ENCODE results near the gene CLIC6.
"Not testable (repeated sequence)": the region's sequence is repeated elsewhere in the genome, so short reads cannot be mapped to it uniquely, and the experiment has no call there.

Gene CLIC6

DNA sequence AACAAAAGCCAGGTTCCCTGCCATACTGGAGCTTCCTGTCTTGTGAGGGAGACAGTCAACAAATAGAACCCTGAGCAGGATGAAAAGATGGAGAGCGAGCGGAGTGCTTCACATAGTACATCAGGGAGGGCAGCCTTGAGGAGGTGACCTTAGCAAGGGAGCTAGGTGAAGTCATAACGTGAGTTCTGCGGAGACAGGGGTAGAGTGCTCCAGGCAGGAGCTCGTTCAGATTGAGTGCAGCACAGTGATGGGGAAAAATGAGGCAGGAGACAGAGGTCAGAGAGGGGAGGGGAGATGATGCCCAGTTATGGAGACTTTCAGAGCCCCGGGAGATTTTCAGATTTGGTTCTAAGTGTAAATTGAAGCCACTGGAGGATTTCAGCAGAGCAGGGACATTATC lies 15.3 kb upstream of the CLIC6 start:
- no peak for DNase-seq

DNA sequence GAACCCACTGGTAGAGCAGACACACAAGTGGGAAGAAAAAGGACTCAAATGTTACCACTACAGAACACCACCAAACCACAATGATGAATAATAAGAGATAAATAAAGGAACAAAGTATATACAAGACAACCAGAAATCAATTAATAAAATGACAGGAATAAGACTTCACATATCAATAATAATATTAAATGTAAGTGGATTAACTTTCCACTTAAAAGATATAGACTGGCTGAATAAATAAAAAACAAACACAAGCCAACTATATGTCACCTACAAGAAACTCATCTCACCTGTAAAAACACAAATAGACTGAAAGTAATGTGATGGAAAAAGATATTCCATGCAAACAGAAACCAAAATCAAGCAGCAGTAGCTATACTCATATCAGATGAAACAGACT lies 6.9 kb upstream of the CLIC6 start:
- no peak for DNase-seq

- no peak for DNase-seq
Measured at GRCh38 chr21:34667761-34668160, 1.0 kb upstream of the CLIC6 start.

DNA sequence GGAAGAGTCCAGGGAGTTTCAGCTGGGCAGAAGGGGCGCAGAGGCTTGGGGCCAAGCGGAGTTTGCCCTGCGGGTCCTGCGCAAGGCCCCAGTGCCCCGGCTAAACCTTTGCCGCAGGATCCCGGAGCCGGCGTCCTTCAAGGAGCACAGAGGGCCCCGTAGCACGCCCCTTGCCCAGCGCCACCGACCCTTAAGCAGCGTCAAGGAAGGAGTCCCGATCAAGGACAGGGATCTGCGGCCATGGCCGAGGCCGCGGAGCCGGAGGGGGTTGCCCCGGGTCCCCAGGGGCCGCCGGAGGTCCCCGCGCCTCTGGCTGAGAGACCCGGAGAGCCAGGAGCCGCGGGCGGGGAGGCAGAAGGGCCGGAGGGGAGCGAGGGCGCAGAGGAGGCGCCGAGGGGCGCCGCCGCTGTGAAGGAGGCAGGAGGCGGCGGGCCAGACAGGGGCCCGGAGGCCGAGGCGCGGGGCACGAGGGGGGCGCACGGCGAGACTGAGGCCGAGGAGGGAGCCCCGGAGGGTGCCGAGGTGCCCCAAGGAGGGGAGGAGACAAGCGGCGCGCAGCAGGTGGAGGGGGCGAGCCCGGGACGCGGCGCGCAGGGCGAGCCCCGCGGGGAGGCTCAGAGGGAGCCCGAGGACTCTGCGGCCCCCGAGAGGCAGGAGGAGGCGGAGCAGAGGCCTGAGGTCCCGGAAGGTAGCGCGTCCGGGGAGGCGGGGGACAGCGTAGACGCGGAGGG lies 520 bp downstream of the CLIC6 start:
- no peak for DNase-seq

DNA sequence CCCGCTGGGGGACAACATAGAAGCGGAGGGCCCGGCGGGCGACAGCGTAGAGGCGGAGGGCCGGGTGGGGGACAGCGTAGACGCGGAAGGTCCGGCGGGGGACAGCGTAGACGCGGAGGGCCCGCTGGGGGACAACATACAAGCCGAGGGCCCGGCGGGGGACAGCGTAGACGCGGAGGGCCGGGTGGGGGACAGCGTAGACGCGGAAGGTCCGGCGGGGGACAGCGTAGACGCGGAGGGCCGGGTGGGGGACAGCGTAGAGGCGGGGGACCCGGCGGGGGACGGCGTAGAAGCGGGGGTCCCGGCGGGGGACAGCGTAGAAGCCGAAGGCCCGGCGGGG lies 1.1 kb downstream of the CLIC6 start:
- DNase-seq: not testable (repeated sequence)

- no peak for DNase-seq
Measured at GRCh38 chr21:34670220-34670961, 1.6 kb downstream of the CLIC6 start.

- no peak for DNase-seq
Measured at GRCh38 chr21:34670962-34671348, 2.2 kb downstream of the CLIC6 start.

GRCh38 chr21:34671462-34671861 lies 2.7 kb downstream of the CLIC6 start:
- DNase-seq: no peak

- no peak for DNase-seq
Measured at GRCh38 chr21:34671891-34672290, 3.1 kb downstream of the CLIC6 start.

DNA sequence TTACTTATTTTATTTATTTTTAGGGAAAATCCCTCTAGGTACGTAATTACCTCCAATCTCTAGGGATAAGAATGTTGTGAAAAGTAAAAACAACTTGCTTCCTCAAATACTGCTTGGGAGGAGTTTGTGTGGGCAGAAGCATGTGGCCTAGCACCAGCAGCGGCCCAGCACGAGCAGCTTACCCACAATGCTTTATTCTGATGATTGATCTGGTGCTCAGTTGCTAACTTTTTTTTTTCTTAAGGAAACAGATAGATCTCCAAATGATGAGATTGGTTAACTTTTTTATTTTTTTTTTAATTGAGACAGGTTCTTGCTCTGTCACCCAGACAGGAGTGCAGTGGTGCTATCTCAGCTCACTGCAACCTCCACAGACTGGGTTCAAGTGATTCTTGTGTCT lies 4.2 kb downstream of the CLIC6 start:
- no peak for DNase-seq

DNA sequence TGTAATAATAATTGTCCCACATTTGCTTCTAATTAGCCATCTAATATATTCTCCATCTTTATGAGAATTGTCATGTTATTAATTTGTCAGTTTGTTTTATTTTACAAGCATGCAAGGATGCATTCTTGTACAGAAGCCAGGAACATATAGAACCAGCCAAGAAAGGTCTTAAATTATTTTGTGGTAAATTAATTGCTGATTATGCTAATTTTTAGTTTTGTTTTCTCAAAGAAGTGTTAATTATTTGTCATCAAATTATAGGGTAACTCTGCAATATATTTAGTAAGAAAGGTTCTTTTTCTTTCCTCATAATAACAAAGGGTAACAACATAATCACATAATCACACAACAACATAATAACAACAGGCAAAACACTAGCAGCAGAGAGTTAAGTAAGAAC lies 5.7 kb downstream of the CLIC6 start:
- no peak for DNase-seq

- peak; percentile 6 to 42 for DNase-seq
Measured at GRCh38 chr21:34675871-34676270, 7.1 kb downstream of the CLIC6 start.

- no peak for DNase-seq
Measured at GRCh38 chr21:34679051-34679450, 10.3 kb downstream of the CLIC6 start.

DNA sequence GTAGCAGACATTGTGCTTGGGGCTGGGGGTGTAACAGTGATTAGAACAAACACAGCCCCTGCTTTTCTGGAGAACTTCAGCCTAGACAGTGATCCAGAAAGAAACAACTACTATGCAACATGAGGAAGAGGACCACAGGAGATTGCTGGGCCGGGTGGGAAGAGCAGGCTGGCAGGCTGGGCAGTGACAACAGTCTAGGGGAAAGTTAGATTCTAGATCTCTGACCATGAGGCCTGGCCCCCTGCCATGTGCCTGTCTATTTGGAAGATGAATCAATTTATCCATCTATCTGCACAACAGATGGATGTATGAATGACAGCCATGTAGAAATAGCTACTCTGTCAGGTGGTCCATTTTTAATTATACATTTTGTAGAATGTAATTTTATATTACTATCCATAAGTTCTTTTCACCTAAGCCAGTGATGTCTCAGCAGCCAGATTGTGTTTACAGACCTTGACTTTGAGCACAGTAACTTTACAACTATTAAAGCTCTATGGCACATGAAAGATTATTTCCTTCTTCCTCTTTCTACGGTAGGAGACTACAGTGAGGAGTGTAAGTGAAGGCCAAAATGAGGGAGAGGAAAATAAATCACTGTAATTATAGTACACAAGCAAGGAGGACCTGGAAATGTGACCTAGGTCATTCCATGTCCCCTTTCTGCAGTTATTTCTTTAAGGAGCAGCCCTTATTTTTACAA lies 15.5 kb downstream of the CLIC6 start:
- DNase-seq: no peak

- peak in 1 of 2 experiments; percentile 11 for DNase-seq
Measured at GRCh38 chr21:34687065-34687464, 18.3 kb downstream of the CLIC6 start.

GRCh38 chr21:34687745-34688144 lies 19.0 kb downstream of the CLIC6 start:
- DNase-seq: no peak

GRCh38 chr21:34688145-34688544 lies 19.4 kb downstream of the CLIC6 start:
- DNase-seq: no peak

GRCh38 chr21:34688715-34689114 lies 19.9 kb downstream of the CLIC6 start:
- no peak for DNase-seq

- peak; percentile 85 to 93 for DNase-seq
Measured at GRCh38 chr21:34690041-34690792, 21.4 kb downstream of the CLIC6 start.

DNA sequence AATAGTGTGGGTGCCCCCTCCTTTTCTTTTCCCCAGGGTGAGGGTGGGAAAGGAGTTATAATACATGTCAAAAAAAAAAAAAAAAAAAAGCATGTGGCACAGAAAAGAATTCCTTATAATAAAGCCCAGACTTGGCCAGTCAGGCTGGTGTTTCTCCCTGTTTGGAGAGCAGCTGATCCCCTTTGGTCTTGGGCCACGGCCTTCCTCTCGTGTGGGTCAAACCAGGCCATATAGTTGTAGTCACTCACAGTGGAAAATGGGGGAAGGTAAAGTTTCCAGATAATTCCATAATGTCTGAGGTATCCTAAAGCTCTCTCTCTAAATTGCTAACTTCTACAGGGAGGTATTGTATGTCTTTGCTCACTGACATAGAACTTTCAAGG lies 22.0 kb downstream of the CLIC6 start:
- peak in 1 of 2 experiments; percentile 12 for DNase-seq

DNA sequence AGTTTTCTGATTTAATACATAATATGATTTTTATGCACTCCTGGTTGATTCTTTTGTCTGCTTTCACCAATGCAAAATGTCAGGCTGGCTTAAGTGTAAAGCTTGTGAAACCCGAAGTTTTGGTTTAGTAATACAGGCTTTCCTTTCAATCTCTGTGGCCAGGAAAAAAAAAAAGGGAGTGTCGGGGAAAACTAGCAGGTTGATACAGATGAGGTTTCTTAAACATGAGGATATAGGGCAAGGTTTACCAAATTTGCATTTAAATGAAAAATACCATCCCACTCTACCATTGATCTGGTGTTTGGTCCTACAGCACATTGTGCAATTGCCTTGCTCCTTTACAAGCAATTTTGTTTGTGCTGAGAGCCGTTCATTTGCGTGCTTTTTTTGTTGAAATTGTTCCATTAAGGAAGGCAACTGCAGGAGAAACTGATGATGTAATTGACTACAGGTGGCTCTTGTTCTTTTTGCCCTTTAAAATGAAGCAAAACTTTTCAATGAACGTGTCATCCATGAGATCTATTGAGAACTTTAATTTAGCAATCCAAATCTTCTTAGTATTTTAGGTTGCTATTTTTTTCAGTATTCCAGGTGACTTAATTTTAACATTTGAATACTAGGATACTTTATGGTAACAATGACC lies 22.7 kb downstream of the CLIC6 start:
- no peak for DNase-seq

DNA sequence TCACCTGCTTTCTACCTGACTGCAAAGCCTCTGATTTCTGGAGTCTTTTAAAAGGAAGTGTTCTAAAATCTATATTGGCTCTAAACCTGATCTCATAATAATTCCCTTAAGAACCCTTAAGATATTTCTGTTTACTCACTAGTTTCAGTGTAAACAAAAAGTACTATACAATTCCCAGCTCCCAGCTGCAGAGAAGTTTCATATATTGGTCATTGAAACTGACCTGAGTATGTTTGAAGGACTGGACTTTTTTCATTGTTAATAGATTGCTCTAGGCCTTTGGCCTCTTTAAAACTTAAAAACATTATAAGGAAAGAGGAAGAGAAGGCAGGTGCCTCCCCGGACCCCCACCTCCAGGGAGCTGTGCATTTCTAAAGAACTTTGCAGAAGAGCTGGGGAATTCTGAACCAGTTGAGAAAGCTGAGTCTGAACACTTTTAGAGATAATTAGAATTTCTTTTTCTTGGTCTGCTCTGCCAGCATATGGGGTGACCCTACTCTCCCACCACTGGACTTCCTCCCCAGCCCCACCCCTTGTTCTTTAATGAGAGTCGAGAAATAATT lies 23.7 kb downstream of the CLIC6 start:
- DNase-seq: no peak

Measured in SHP77 (cell line).